HepG2 (cell line): ENCODE results near the gene SAC3D1. TPM values are rescaled to one million over a fixed set of nuclear protein-coding genes. Genes with fewer than 3 reads are reported as not detected.

ENCODE experiments used
- ARID2 ChIP-seq: sonication (generic); formaldehyde crosslinking; IDR thresholded peaks from 2 replicates; pipeline ENCODE4 v1.8.1; 2022; ENCODE audit warnings: mild to moderate bottlenecking, missing genetic modification reagents, borderline replicate concordance
- BHLHE40 ChIP-seq: IDR thresholded peaks from 2 replicates; pipeline ENCODE4 v1.6.1; 2011; ENCODE audit warnings: low read length, improper control_type of control experiment
- CCDC6 ChIP-seq: sonication (generic); formaldehyde crosslinking; IDR thresholded peaks from 2 replicates; pipeline ENCODE4 v1.8.1; 2022; ENCODE audit warnings: mild to moderate bottlenecking, missing genetic modification reagents, moderate library complexity
- ELF4 ChIP-seq: sonication (generic); formaldehyde crosslinking; IDR thresholded peaks from 2 replicates; pipeline ENCODE4 v1.5.0; 2020; ENCODE audit warnings: missing genetic modification reagents, mild to moderate bottlenecking, moderate library complexity, borderline replicate concordance
- GATAD1 ChIP-seq: IDR thresholded peaks from 2 replicates; pipeline ENCODE4 v1.6.1; 2016; ENCODE audit warnings: missing genetic modification reagents, missing compliant biosample characterization
- GATAD2A ChIP-seq: IDR thresholded peaks from 2 replicates; pipeline ENCODE4 v1.6.1; 2016
- HOXD1 ChIP-seq: sonication (generic); formaldehyde crosslinking; IDR thresholded peaks from 2 replicates; pipeline ENCODE4 v1.5.0; 2020; ENCODE audit warnings: missing genetic modification reagents
- NCOA2 ChIP-seq: sonication (generic); formaldehyde crosslinking; IDR thresholded peaks from 2 replicates; pipeline ENCODE4 v1.8.0; 2022; ENCODE audit warnings: inconsistent platforms
- NFYC ChIP-seq: IDR thresholded peaks from 2 replicates; pipeline ENCODE4 v1.6.1; 2016; ENCODE audit warnings: missing genetic modification reagents, missing compliant biosample characterization
- NONO ChIP-seq, 2 experiments: fragments of 450-650 bp in 1 of 2; sonication (generic) in 1 of 2; formaldehyde crosslinking in 1 of 2; IDR thresholded peaks in 1 of 2; conservative IDR thresholded peaks in 1 of 2; 2 replicates each; pipeline versions ENCODE4 v1.6.1 to v1.8.0; 2017 to 2022; ENCODE audit warnings: mild to moderate bottlenecking in 1 of 2, missing genetic modification reagents in 1 of 2, moderate library complexity in 1 of 2
- PCBP2 ChIP-seq: fragments of 200-400 bp; formaldehyde crosslinking; optimal IDR thresholded peaks from 2 replicates; pipeline ENCODE3; 2018; ENCODE audit warnings: low read length, low read depth; ENCODE audit not compliant: poor library complexity, severe bottlenecking
- RFX3 ChIP-seq: IDR thresholded peaks from 2 replicates; pipeline ENCODE4 v1.6.1; 2016; ENCODE audit warnings: missing biosample characterization, missing genetic modification reagents
- ZBTB42 ChIP-seq: sonication (generic); formaldehyde crosslinking; IDR thresholded peaks from 2 replicates; pipeline ENCODE4 v1.5.0; 2020; ENCODE audit warnings: mild to moderate bottlenecking, missing genetic modification reagents
- ZEB1 ChIP-seq: IDR thresholded peaks from 2 replicates; pipeline ENCODE4 v1.6.1; 2012; ENCODE audit warnings: mild to moderate bottlenecking, low read depth, inconsistent platforms; ENCODE audit not compliant: insufficient replicate concordance
- ZFP41 ChIP-seq: sonication (generic); formaldehyde crosslinking; IDR thresholded peaks from 2 replicates; pipeline ENCODE4 v1.4.0; 2020; ENCODE audit warnings: mild to moderate bottlenecking, missing genetic modification reagents, borderline replicate concordance
- ZNF501 ChIP-seq: sonication (generic); formaldehyde crosslinking; IDR thresholded peaks from 2 replicates; pipeline ENCODE4 v1.5.1; 2020; ENCODE audit warnings: mild to moderate bottlenecking, moderate library complexity, missing genetic modification reagents
- ZSCAN22 ChIP-seq: sonication (generic); formaldehyde crosslinking; IDR thresholded peaks from 2 replicates; pipeline ENCODE4 v1.4.0; 2020; ENCODE audit warnings: mild to moderate bottlenecking, missing genetic modification reagents
- polyA plus RNA-seq, 8 experiments: library from polyadenylated mRNA; depleted of rRNA in 3 of 8; stranded (reverse) in 7 of 8; unstranded in 1 of 8; fragments of >200 nt; fragmentation: Illumina TruSeq in 4 of 8; extraction: Trizol in 4 of 8; gene quantifications; 2 replicates each; pipeline versions ENCODE4 v1.2.1 to v1.2.3, GENCODE V29; 2011 to 2016; ENCODE audit warnings: low read depth in 4 of 8, missing spikeins in 1 of 8, mixed read lengths in 1 of 8; ENCODE audit not compliant: insufficient read depth in 1 of 8
- total RNA-seq, 5 experiments: library from RNA; depleted of rRNA; stranded (reverse); fragments of >200 nt; fragmentation: Illumina TruSeq; extraction: Trizol; gene quantifications; 2 replicates each; pipeline ENCODE4 v1.2.3, GENCODE V29; 2016; ENCODE audit warnings: low read depth in 1 of 5
- TF ChIP-seq, protein P1 (sequence below): sonication (generic); formaldehyde crosslinking; IDR thresholded peaks from 2 replicates; pipeline ENCODE4 v1.5.0; 2020; ENCODE audit warnings: missing genetic modification reagents
- TF ChIP-seq, protein P2 (sequence below): sonication (generic); formaldehyde crosslinking; IDR thresholded peaks from 2 replicates; pipeline ENCODE4 v1.4.0; 2020; ENCODE audit warnings: mild to moderate bottlenecking, missing genetic modification reagents
- TF ChIP-seq, protein P3 (sequence below): IDR thresholded peaks from 2 replicates; pipeline ENCODE4 v1.6.1; 2016
- TF ChIP-seq, protein P4 (sequence below): IDR thresholded peaks from 2 replicates; pipeline ENCODE4 v1.6.1; 2012; ENCODE audit warnings: low read depth, low read length, improper control_type of control experiment
- TF ChIP-seq, protein P5 (sequence below): sonication (generic); formaldehyde crosslinking; conservative IDR thresholded peaks from 2 replicates; pipeline ENCODE4 v1.4.0; 2020; ENCODE audit warnings: missing genetic modification reagents

The SAC3D1 gene
- total and polyA plus RNA-seq, 2 of the 13 experiments (the other 11 are each of a cell fraction or from before 2014, with no cell fraction given) = 7.4 to 36.3 TPM

GRCh38 chr11:65083834-65084597, 43.0 kb downstream of the SAC3D1 start, which contains the start of the genes CDCA5 and ZFPL1 (continued):
- TF ChIP-seq, protein P1, sequence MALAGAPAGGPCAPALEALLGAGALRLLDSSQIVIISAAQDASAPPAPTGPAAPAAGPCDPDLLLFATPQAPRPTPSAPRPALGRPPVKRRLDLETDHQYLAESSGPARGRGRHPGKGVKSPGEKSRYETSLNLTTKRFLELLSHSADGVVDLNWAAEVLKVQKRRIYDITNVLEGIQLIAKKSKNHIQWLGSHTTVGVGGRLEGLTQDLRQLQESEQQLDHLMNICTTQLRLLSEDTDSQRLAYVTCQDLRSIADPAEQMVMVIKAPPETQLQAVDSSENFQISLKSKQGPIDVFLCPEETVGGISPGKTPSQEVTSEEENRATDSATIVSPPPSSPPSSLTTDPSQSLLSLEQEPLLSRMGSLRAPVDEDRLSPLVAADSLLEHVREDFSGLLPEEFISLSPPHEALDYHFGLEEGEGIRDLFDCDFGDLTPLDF = peak; percentile 95
- no peak for TF ChIP-seq HOXD1 (CRISPR knock-in tag)
- TF ChIP-seq NFYC (CRISPR knock-in tag) = peak; percentile 68
- TF ChIP-seq, protein P2, sequence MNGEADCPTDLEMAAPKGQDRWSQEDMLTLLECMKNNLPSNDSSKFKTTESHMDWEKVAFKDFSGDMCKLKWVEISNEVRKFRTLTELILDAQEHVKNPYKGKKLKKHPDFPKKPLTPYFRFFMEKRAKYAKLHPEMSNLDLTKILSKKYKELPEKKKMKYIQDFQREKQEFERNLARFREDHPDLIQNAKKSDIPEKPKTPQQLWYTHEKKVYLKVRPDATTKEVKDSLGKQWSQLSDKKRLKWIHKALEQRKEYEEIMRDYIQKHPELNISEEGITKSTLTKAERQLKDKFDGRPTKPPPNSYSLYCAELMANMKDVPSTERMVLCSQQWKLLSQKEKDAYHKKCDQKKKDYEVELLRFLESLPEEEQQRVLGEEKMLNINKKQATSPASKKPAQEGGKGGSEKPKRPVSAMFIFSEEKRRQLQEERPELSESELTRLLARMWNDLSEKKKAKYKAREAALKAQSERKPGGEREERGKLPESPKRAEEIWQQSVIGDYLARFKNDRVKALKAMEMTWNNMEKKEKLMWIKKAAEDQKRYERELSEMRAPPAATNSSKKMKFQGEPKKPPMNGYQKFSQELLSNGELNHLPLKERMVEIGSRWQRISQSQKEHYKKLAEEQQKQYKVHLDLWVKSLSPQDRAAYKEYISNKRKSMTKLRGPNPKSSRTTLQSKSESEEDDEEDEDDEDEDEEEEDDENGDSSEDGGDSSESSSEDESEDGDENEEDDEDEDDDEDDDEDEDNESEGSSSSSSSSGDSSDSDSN (CRISPR knock-in tag) = peak; percentile 68
- TF ChIP-seq NCOA2 (CRISPR knock-in tag) = peak; percentile 64
- TF ChIP-seq ZSCAN22 (CRISPR knock-in tag) = no peak
- TF ChIP-seq ZFP41 (CRISPR knock-in tag) = peak; percentile 77; the same call in 1 of the 2 replicates
- peak; percentile 73 for TF ChIP-seq ZNF501 (CRISPR knock-in tag)
- TF ChIP-seq, protein P3, sequence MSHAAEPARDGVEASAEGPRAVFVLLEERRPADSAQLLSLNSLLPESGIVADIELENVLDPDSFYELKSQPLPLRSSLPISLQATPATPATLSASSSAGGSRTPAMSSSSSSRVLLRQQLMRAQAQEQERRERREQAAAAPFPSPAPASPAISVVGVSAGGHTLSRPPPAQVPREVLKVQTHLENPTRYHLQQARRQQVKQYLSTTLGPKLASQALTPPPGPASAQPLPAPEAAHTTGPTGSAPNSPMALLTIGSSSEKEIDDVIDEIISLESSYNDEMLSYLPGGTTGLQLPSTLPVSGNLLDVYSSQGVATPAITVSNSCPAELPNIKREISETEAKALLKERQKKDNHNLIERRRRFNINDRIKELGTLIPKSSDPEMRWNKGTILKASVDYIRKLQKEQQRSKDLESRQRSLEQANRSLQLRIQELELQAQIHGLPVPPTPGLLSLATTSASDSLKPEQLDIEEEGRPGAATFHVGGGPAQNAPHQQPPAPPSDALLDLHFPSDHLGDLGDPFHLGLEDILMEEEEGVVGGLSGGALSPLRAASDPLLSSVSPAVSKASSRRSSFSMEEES (CRISPR knock-in tag) = peak; percentile 25; the same call in 1 of the 2 replicates
- TF ChIP-seq RFX3 = 0 out of 2 replicates have a peak, but pooled peaks have one; percentile 26
- TF ChIP-seq ELF4 (CRISPR knock-in tag) = peak; percentile 95
- TF ChIP-seq, protein P4, sequence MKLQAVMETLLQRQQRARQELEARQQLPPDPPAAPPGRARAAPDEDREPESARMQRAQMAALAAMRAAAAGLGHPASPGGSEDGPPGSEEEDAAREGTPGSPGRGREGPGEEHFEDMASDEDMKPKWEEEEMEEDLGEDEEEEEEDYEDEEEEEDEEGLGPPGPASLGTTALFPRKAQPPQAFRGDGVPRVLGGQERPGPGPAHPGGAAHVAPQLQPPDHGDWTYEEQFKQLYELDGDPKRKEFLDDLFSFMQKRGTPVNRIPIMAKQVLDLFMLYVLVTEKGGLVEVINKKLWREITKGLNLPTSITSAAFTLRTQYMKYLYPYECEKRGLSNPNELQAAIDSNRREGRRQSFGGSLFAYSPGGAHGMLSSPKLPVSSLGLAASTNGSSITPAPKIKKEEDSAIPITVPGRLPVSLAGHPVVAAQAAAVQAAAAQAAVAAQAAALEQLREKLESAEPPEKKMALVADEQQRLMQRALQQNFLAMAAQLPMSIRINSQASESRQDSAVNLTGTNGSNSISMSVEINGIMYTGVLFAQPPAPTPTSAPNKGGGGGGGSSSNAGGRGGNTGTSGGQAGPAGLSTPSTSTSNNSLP = no peak
- peak; percentile 60 for TF ChIP-seq ZEB1
- 0 out of 2 replicates have a peak, but pooled peaks have one; percentile 32 for TF ChIP-seq BHLHE40
- TF ChIP-seq GATAD2A (CRISPR knock-in tag) = peak; percentile 66
- TF ChIP-seq GATAD1 = peak; percentile 100
- no peak for TF ChIP-seq PCBP2
- no peak for TF ChIP-seq NONO (IDR thresholded peaks at IDR 0.05)
- peak; percentile 93 for TF ChIP-seq NONO (CRISPR knock-in tag; conservative IDR thresholded peaks at IDR 0.05)
- TF ChIP-seq, protein P5, sequence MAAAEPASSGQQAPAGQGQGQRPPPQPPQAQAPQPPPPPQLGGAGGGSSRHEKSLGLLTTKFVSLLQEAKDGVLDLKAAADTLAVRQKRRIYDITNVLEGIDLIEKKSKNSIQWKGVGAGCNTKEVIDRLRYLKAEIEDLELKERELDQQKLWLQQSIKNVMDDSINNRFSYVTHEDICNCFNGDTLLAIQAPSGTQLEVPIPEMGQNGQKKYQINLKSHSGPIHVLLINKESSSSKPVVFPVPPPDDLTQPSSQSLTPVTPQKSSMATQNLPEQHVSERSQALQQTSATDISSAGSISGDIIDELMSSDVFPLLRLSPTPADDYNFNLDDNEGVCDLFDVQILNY = peak; percentile 100
- 0 out of 2 replicates have a peak, but pooled peaks have one; percentile 41 for TF ChIP-seq ZBTB42 (CRISPR knock-in tag)
- peak; percentile 96 for TF ChIP-seq ARID2 (CRISPR knock-in tag)
- peak; percentile 85 for TF ChIP-seq CCDC6 (CRISPR knock-in tag)
